ENCODE measurements around the gene PATE1.

Gene PATE1

DNA sequence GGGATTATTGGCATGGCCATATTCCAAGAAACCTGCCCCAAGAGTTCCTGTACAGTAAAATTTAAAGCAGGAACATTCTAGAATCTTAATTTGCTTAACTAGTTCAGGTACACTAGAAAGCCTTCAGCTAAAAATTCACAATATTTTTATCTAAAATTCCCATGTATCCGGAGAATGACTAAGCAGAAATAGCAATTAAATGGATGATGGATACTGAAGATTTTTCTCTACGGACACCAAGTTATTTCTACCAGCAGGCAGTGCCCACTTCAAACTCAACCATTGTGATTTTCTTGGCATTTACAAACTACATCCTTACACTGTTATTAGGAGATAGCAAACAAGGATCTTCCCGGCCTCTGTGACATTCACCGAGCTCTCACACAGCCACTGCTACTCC lies 44.7 kb downstream of the PATE1 start:
- no peak for DNase-seq (ENCODE audit: low spot score)

DNA sequence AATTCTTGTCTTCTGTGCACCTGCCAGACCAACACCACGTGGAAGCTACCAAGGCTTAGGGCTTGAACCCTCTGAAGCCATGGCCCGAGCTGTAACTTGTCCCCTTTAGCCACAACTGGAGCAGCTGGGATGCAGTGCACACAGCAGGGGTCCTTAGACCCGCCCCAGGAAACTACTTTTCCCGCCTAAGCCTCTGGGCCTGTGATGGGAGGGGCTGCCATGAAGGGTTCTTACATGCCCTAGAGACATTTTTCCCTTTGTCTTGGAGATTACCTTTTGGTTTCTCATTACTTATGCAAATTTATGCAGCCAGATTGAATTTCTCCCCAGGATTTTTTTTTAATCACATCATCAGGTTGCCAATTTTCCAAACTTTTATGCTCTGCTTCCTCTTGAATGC lies 51.6 kb downstream of the PATE1 start:
- DNase-seq (ENCODE audit: low spot score) = no peak
